Loucy (cell line): ENCODE measurements around the gene STAC3.

Source experiments
- H2AFZ ChIP-seq: fragments of 200-600 bp; sonication (generic); 2 replicates; pipeline ENCODE4 v1.6.0; 2016; ENCODE audit warnings: antibody characterized with exemption, mild to moderate bottlenecking, low read length, moderate library complexity
- H3F3A ChIP-seq: fragments of 200-600 bp; 2 replicates; pipeline ENCODE4 v1.6.0; 2016; ENCODE audit warnings: antibody characterized with exemption, low read depth, mild to moderate bottlenecking
- H3K27me3 ChIP-seq: fragments of 200-600 bp; sonication (generic); 2 replicates; pipeline ENCODE4 v1.6.1; 2014; ENCODE audit warnings: low read length, mild to moderate bottlenecking; ENCODE audit not compliant: insufficient read depth, poor library complexity, severe bottlenecking
- H3K36me3 ChIP-seq: fragments of 200-600 bp; sonication (generic); 2 replicates; pipeline ENCODE4 v1.6.1; 2016; ENCODE audit warnings: low read length; ENCODE audit not compliant: insufficient read depth
- H3K4me1 ChIP-seq: fragments of 200-600 bp; sonication (generic); 2 replicates; pipeline ENCODE4 v1.5.1; 2014; ENCODE audit warnings: low read length, mild to moderate bottlenecking; ENCODE audit not compliant: insufficient read depth, poor library complexity, severe bottlenecking
- H3K4me2 ChIP-seq: fragments of 200-600 bp; sonication (generic); 2 replicates; pipeline ENCODE4 v1.6.0; 2014; ENCODE audit warnings: antibody characterized with exemption, low read length, low read depth, mild to moderate bottlenecking; ENCODE audit not compliant: poor library complexity, severe bottlenecking
- H3K4me3 ChIP-seq: fragments of 200-600 bp; sonication (generic); 2 replicates; pipeline ENCODE4 v1.5.1; 2014; ENCODE audit warnings: low read length, mild to moderate bottlenecking, mixed read lengths; ENCODE audit not compliant: poor library complexity, severe bottlenecking
- H3K79me2 ChIP-seq: fragments of 200-600 bp; sonication (generic); 2 replicates; pipeline ENCODE4 v1.6.1; 2014; ENCODE audit warnings: low read length; ENCODE audit not compliant: insufficient read depth
- H3K9ac ChIP-seq: fragments of 200-600 bp; sonication (generic); 2 replicates; pipeline ENCODE4 v1.6.0; 2014; ENCODE audit warnings: mild to moderate bottlenecking, low read depth, low read length, moderate library complexity; ENCODE audit not compliant: poor library complexity, severe bottlenecking
- H3K9me2 ChIP-seq: fragments of 200-600 bp; sonication (generic); replicated peaks from 2 replicates; pipeline ENCODE4 v1.6.1; 2016; ENCODE audit warnings: low read depth, low read length, mixed read lengths
- H3K9me3 ChIP-seq: fragments of 200-600 bp; sonication (generic); 2 replicates; pipeline ENCODE4 v1.6.1; 2014; ENCODE audit warnings: mild to moderate bottlenecking, antibody characterized with exemption, low read length, low read depth; ENCODE audit not compliant: insufficient read depth
- H4K20me1 ChIP-seq: fragments of 200-600 bp; sonication (generic); 2 replicates; pipeline ENCODE4 v1.6.0; 2014; ENCODE audit warnings: antibody characterized with exemption, low read length, mild to moderate bottlenecking; ENCODE audit not compliant: insufficient read depth, poor library complexity, severe bottlenecking
- CTCF ChIP-seq: fragments of 200-600 bp; sonication (generic); conservative IDR thresholded peaks from 2 replicates; pipeline ENCODE4 v1.5.1; 2014; ENCODE audit warnings: mild to moderate bottlenecking, antibody characterized with exemption, low read length
- EZH2phosphoT487 ChIP-seq: fragments of 200-600 bp; IDR thresholded peaks from 2 replicates; pipeline ENCODE4 v1.6.1; 2018; ENCODE audit warnings: antibody characterized with exemption, mild to moderate bottlenecking, moderate library complexity, borderline replicate concordance

STAC3 gene

GRCh38 chr12:57268264-57268663 is 17.3 kb upstream of the STAC3 start:
- Histone ChIP-seq H3K4me3 (no peak overlapping the region), H3K9me2 (no peaks in the 10 kb centered on the region), H3K9ac (no peak overlapping the region)

GRCh38 chr12:57266681-57267080 is 15.7 kb upstream of the STAC3 start:
- Histone ChIP-seq H3K79me2 (no peaks in the 10 kb centered on the region), H3K36me3 (peaks cover 35% of the 10 kb centered on the region), H3K9ac (no peak overlapping the region), H3K9me2 (no peaks in the 10 kb centered on the region), H3K4me1 (no peaks in the 10 kb centered on the region), H3F3A (no peaks in the 10 kb centered on the region), H3K9me3 (no peaks in the 10 kb centered on the region), H2AFZ (no peak overlapping the region), H4K20me1 (no peaks in the 10 kb centered on the region), H3K4me3 (no peak overlapping the region), H3K27me3 (no peaks in the 10 kb centered on the region), H3K4me2 (no peak overlapping the region)
- TF ChIP-seq CTCF (no peak), EZH2phosphoT487 (no peak)

More at GRCh38 chr12:57268264-57268663, 17.3 kb upstream of the STAC3 start:
- TF ChIP-seq EZH2phosphoT487 (no peak), CTCF (no peak)
- Histone ChIP-seq H3K79me2 (no peaks in the 10 kb centered on the region), H3K4me1 (no peaks in the 10 kb centered on the region), H3K4me2 (no peak overlapping the region), H3K27me3 (no peaks in the 10 kb centered on the region), H3K36me3 (peaks cover 44% of the 10 kb centered on the region), H3F3A (no peaks in the 10 kb centered on the region), H2AFZ (no peak overlapping the region), H4K20me1 (no peaks in the 10 kb centered on the region), H3K9me3 (no peaks in the 10 kb centered on the region)

GRCh38 chr12:57263096-57263495 is 12.1 kb upstream of the STAC3 start:
- H4K20me1 ChIP-seq = no peaks in the 10 kb centered on the region
- H3K4me2 ChIP-seq = no peak overlapping the region
- H3K9ac ChIP-seq = no peak overlapping the region
- TF ChIP-seq EZH2phosphoT487 = no peak
- no peaks in the 10 kb centered on the region for H3K4me1 ChIP-seq
- no peaks in the 10 kb centered on the region for H3K9me3 ChIP-seq
- no peaks in the 10 kb centered on the region for H3K9me2 ChIP-seq
- peaks cover 26% of the 10 kb centered on the region for H3K36me3 ChIP-seq
- H3K4me3 ChIP-seq = no peak overlapping the region
- H3K27me3 ChIP-seq = no peaks in the 10 kb centered on the region
- H3K79me2 ChIP-seq = no peaks in the 10 kb centered on the region
- no peaks in the 10 kb centered on the region for H3F3A ChIP-seq
- no peak overlapping the region for H2AFZ ChIP-seq

- no peak overlapping the region for H3K4me3 ChIP-seq
- no peak overlapping the region for H3K4me2 ChIP-seq
- no peaks in the 10 kb centered on the region for H3K27me3 ChIP-seq
- H2AFZ ChIP-seq = no peak overlapping the region
- no peaks in the 10 kb centered on the region for H3K79me2 ChIP-seq
- H3K4me1 ChIP-seq = no peaks in the 10 kb centered on the region
- no peak overlapping the region for H3K9ac ChIP-seq
- H3F3A ChIP-seq = no peaks in the 10 kb centered on the region
- TF ChIP-seq EZH2phosphoT487 (no peak), CTCF (no peak)
- peaks cover 26% of the 10 kb centered on the region; the same call in 1 of the 2 replicates for H3K36me3 ChIP-seq
- no peaks in the 10 kb centered on the region for H3K9me2 ChIP-seq
- no peaks in the 10 kb centered on the region for H3K9me3 ChIP-seq
- H4K20me1 ChIP-seq = no peaks in the 10 kb centered on the region
Measured at GRCh38 chr12:57262126-57262822, 11.3 kb upstream of the STAC3 start.
